SK-N-SH (cell line): ENCODE measurements around the gene C12orf43. TPM values are rescaled to one million over a fixed set of nuclear protein-coding genes. Genes with fewer than 3 reads are reported as not detected.

Experiments used
- CTCF ChIA-PET: fragments of 300-600, 350-600 bp; formaldehyde crosslinking; extraction: SDS; loops from one replicate; lab custom pipeline; 2021; lab: Yijun Ruan, JAX
- POLR2A ChIA-PET: fragments of 350-600 bp; sonication (Branson Sonifier 250); formaldehyde crosslinking; extraction: SDS; loops from one replicate; lab custom pipeline; 2020; ENCODE audit warnings: antibody characterized with exemption, inconsistent platforms; lab: Yijun Ruan, JAX
- DNase-seq: peaks from one replicate; pipeline ENCODE4 v3.0.0; 2012
- H2AFZ ChIP-seq: fragments of 200-600 bp; sonication (generic); 2 replicates; pipeline ENCODE4 v1.8.1; 2016; ENCODE audit warnings: antibody characterized with exemption, mild to moderate bottlenecking, low read depth
- H3F3A ChIP-seq: fragments of 200-600 bp; sonication (generic); replicated peaks from 2 replicates; pipeline ENCODE3; 2016; ENCODE audit warnings: antibody characterized with exemption, mild to moderate bottlenecking; ENCODE audit not compliant: insufficient read depth
- H3K27ac ChIP-seq, 2 experiments: fragments of 200-500 bp in 1 of 2; fragments of 200-600 bp in 1 of 2; sonication (Bioruptor generic) in 1 of 2; sonication (generic), shearing (Covaris generic) in 1 of 2; 2 replicates each; pipeline versions ENCODE4 v1.5.1 to v1.6.1; 2014 to 2016; ENCODE audit warnings: low read depth in 2 of 2, inconsistent platforms in 1 of 2, low read length in 1 of 2, mild to moderate bottlenecking in 1 of 2, mixed read lengths in 1 of 2
- H3K27me3 ChIP-seq: fragments of 200-600 bp; sonication (generic), shearing (Covaris generic); 2 replicates; pipeline ENCODE4 v1.6.1; 2016; ENCODE audit warnings: mixed run types; ENCODE audit not compliant: insufficient read depth
- H3K36me3 ChIP-seq, 2 experiments: fragments of 200-500 bp in 1 of 2; fragments of 200-600 bp in 1 of 2; sonication (Bioruptor generic) in 1 of 2; sonication (generic) in 1 of 2; replicated peaks in 1 of 2; 2 replicates each; pipeline versions ENCODE3 to v1.5.1; 2014 to 2016; ENCODE audit warnings: low read length in 1 of 2, mild to moderate bottlenecking in 1 of 2; ENCODE audit not compliant: insufficient read depth in 2 of 2, control insufficient read depth in 1 of 2
- H3K4me1 ChIP-seq, 2 experiments: fragments of 200-500 bp in 1 of 2; fragments of 200-600 bp in 1 of 2; sonication (Bioruptor generic) in 1 of 2; sonication (generic), shearing (Covaris generic) in 1 of 2; 2 replicates each; pipeline versions ENCODE4 v1.5.1 to v1.6.1; 2014 to 2016; ENCODE audit warnings: low read depth in 1 of 2, low read length in 1 of 2, mixed run types in 1 of 2; ENCODE audit not compliant: insufficient read depth in 2 of 2, control insufficient read depth in 1 of 2
- H3K4me2 ChIP-seq: fragments of 200-600 bp; sonication (generic), shearing (Covaris generic); 2 replicates; pipeline ENCODE4 v1.6.1; 2017; ENCODE audit warnings: mixed run types
- H3K4me3 ChIP-seq, 2 experiments: fragments of 200-500 bp in 1 of 2; fragments of 200-600 bp in 1 of 2; sonication (Bioruptor generic) in 1 of 2; sonication (generic), shearing (Covaris generic) in 1 of 2; 2 replicates each; pipeline versions ENCODE4 v1.5.1 to v1.8.1; 2014 to 2016; ENCODE audit warnings: low read depth in 2 of 2, inconsistent platforms in 1 of 2, low read length in 1 of 2, mild to moderate bottlenecking in 1 of 2, mixed read lengths in 1 of 2, moderate library complexity in 1 of 2
- H3K79me2 ChIP-seq: fragments of 200-600 bp; sonication (generic); 2 replicates; pipeline ENCODE4 v1.8.1; 2017; ENCODE audit warnings: mild to moderate bottlenecking; ENCODE audit not compliant: insufficient read depth
- H3K9ac ChIP-seq: fragments of 200-600 bp; sonication (generic); 2 replicates; pipeline ENCODE4 v1.6.1; 2017; ENCODE audit warnings: mixed run types
- H3K9me2 ChIP-seq: fragments of 200-600 bp; sonication (generic); 2 replicates; pipeline ENCODE4 v1.6.1; 2017; ENCODE audit warnings: mixed run types
- H3K9me3 ChIP-seq: fragments of 200-600 bp; sonication (generic); 2 replicates; pipeline ENCODE4 v1.6.1; 2017; ENCODE audit warnings: mixed run types, mild to moderate bottlenecking, moderate library complexity
- H4K20me1 ChIP-seq: fragments of 200-600 bp; sonication (generic); 2 replicates; pipeline ENCODE4 v1.6.1; 2017; ENCODE audit warnings: mild to moderate bottlenecking, mixed run types; ENCODE audit not compliant: insufficient read depth
- FOSL2 ChIP-seq: IDR thresholded peaks from 2 replicates; pipeline ENCODE4 v1.4.0; 2012; ENCODE audit warnings: low read depth, mild to moderate bottlenecking, moderate library complexity, borderline replicate concordance
- SIN3A ChIP-seq: IDR thresholded peaks from 2 replicates; pipeline ENCODE4 v1.6.1; 2012; ENCODE audit warnings: low read depth, mild to moderate bottlenecking, low read length, moderate library complexity, borderline replicate concordance
- WGBS: methylation state at CpG from one replicate; pipeline ENCODE4 v1.1.6; 2017; ENCODE audit warnings: low lambda C conversion rate; 5-methylcytosine and 5-hydroxymethylcytosine counted together
- polyA plus RNA-seq, 3 experiments: library from polyadenylated mRNA; depleted of rRNA; stranded (reverse); fragments of >200 nt; gene quantifications; 2 replicates each; pipeline ENCODE4 v1.2.3, GENCODE V29; 2012
- TF ChIP-seq, protein P1 (sequence below): IDR thresholded peaks from 2 replicates; pipeline ENCODE4 v1.6.1; 2012; ENCODE audit warnings: mild to moderate bottlenecking, low read depth, low read length, moderate library complexity
- TF ChIP-seq, protein P2 (sequence below): IDR thresholded peaks from 2 replicates; pipeline ENCODE4 v1.4.0; 2012; ENCODE audit warnings: low read depth, borderline replicate concordance
- TF ChIP-seq, protein P3 (sequence below): IDR thresholded peaks from 2 replicates; pipeline ENCODE4 v1.4.0; 2012; ENCODE audit warnings: low read depth, borderline replicate concordance
- TF ChIP-seq, protein P4 (sequence below): fragments of 200-600 bp; sonication (generic); IDR thresholded peaks from 2 replicates; pipeline ENCODE4 v1.6.1; 2017; ENCODE audit warnings: antibody characterized with exemption, mild to moderate bottlenecking, moderate library complexity

The C12orf43 gene
- polyA plus RNA-seq, 1 of the 3 experiments (the other 2 are of a cell fraction), result 13.9 TPM

DNA sequence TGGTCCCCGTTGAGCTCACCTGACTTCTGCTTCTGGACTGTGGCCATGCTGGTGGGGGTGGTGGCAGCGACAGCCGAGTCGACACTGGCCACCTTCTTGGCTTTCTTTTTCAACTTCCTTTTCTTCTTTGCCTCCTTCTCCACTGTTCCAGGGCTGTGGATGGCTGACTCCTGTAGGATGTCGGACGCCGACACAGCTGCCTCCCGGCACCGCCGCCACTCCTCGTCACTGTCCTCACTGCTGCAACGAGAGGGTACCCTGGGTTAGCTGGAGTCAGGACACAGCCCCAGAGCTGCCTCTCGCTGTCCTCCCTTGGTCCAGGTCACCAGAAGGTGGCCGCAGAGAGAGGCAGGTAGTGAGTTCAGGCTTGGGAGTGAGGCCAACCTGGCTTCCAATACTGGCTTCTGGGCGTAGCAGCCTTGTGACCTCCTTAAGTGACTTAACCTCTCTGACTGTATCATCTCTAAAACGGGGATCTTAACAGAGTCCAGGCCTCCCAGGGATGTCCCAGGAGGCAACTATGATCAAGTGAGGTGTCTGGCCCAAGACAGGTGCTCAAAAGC lies 12.0 kb downstream of the C12orf43 start (continued):
- TF ChIP-seq, protein P1, sequence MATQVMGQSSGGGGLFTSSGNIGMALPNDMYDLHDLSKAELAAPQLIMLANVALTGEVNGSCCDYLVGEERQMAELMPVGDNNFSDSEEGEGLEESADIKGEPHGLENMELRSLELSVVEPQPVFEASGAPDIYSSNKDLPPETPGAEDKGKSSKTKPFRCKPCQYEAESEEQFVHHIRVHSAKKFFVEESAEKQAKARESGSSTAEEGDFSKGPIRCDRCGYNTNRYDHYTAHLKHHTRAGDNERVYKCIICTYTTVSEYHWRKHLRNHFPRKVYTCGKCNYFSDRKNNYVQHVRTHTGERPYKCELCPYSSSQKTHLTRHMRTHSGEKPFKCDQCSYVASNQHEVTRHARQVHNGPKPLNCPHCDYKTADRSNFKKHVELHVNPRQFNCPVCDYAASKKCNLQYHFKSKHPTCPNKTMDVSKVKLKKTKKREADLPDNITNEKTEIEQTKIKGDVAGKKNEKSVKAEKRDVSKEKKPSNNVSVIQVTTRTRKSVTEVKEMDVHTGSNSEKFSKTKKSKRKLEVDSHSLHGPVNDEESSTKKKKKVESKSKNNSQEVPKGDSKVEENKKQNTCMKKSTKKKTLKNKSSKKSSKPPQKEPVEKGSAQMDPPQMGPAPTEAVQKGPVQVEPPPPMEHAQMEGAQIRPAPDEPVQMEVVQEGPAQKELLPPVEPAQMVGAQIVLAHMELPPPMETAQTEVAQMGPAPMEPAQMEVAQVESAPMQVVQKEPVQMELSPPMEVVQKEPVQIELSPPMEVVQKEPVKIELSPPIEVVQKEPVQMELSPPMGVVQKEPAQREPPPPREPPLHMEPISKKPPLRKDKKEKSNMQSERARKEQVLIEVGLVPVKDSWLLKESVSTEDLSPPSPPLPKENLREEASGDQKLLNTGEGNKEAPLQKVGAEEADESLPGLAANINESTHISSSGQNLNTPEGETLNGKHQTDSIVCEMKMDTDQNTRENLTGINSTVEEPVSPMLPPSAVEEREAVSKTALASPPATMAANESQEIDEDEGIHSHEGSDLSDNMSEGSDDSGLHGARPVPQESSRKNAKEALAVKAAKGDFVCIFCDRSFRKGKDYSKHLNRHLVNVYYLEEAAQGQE, result no peak
- TF ChIP-seq SIN3A, result no peak
- TF ChIP-seq FOSL2, result no peak
- TF ChIP-seq, protein P2, sequence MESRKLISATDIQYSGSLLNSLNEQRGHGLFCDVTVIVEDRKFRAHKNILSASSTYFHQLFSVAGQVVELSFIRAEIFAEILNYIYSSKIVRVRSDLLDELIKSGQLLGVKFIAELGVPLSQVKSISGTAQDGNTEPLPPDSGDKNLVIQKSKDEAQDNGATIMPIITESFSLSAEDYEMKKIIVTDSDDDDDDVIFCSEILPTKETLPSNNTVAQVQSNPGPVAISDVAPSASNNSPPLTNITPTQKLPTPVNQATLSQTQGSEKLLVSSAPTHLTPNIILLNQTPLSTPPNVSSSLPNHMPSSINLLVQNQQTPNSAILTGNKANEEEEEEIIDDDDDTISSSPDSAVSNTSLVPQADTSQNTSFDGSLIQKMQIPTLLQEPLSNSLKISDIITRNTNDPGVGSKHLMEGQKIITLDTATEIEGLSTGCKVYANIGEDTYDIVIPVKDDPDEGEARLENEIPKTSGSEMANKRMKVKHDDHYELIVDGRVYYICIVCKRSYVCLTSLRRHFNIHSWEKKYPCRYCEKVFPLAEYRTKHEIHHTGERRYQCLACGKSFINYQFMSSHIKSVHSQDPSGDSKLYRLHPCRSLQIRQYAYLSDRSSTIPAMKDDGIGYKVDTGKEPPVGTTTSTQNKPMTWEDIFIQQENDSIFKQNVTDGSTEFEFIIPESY, result no peak
- TF ChIP-seq, all 33 proteins: peak for 0

DNA sequence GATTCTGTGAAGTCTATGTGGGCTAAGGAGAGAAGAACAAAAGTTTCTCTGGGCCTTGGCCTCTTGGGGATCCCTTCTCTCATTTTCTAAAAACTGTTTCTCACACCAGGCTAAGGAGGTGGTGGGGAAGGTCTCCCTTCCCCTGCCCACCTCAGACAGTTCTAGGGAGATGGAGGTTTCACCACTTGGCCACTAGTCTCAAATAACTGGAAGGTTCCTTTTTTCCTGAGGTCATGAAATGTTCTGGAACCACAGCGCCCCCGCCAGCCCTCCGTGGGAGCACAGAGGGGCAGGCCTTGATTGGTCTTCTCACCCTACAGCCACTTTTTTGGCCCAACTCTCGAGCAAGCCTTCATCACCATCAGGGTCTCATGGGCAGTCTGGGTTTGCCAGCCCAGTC lies 12.6 kb downstream of the C12orf43 start:
- H3K27me3 ChIP-seq, result no peaks in the 10 kb centered on the region
- no peaks in the 10 kb centered on the region for H3K9me2 ChIP-seq
- H3K79me2 ChIP-seq, result no peaks in the 10 kb centered on the region
- DNase-seq, result no peak
- H3K4me2 ChIP-seq, result no peak overlapping the region
- H3K36me3 ChIP-seq, result peaks cover 10 to 21% of the 10 kb centered on the region in 2 experiments
- peaks cover 3% of the 10 kb centered on the region for H3F3A ChIP-seq
- H3K9ac ChIP-seq, result no peak overlapping the region
- ChIA-PET POLR2A (no interaction called here), CTCF (interaction anchor here (0.6 to 0.9 kb wide), 2 partner anchors 20 to 422 kb away, joined by 3 to 5 read pairs; partner anchors contain the start of gene POP5)
- no peaks in the 10 kb centered on the region for H3K9me3 ChIP-seq
- H2AFZ ChIP-seq, result no peak overlapping the region
- no peak overlapping the region for H3K4me3 ChIP-seq
- H3K27ac ChIP-seq, result no peak overlapping the region
- 81% methylated on average over 4 of the region's 4 CpGs for WGBS
- no peaks in the 10 kb centered on the region for H3K4me1 ChIP-seq
- TF ChIP-seq, protein P3, sequence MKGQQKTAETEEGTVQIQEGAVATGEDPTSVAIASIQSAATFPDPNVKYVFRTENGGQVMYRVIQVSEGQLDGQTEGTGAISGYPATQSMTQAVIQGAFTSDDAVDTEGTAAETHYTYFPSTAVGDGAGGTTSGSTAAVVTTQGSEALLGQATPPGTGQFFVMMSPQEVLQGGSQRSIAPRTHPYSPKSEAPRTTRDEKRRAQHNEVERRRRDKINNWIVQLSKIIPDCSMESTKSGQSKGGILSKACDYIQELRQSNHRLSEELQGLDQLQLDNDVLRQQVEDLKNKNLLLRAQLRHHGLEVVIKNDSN, result no peak
- TF ChIP-seq, protein P4, sequence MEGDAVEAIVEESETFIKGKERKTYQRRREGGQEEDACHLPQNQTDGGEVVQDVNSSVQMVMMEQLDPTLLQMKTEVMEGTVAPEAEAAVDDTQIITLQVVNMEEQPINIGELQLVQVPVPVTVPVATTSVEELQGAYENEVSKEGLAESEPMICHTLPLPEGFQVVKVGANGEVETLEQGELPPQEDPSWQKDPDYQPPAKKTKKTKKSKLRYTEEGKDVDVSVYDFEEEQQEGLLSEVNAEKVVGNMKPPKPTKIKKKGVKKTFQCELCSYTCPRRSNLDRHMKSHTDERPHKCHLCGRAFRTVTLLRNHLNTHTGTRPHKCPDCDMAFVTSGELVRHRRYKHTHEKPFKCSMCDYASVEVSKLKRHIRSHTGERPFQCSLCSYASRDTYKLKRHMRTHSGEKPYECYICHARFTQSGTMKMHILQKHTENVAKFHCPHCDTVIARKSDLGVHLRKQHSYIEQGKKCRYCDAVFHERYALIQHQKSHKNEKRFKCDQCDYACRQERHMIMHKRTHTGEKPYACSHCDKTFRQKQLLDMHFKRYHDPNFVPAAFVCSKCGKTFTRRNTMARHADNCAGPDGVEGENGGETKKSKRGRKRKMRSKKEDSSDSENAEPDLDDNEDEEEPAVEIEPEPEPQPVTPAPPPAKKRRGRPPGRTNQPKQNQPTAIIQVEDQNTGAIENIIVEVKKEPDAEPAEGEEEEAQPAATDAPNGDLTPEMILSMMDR, result peak; percentile 23; the same call in 1 of the 2 replicates
- H4K20me1 ChIP-seq, result no peaks in the 10 kb centered on the region
